Activated CD8-positive, alpha-beta T cell treated with anti-CD3 and anti-CD28 coated beads, Interleukin-2, amount 10 ng/mL, durations not matched to agents 7 days and 5 days (primary cell): ENCODE measurements around the gene RAB11B. TPM values are rescaled to one million over a fixed set of nuclear protein-coding genes. Genes with fewer than 3 reads are reported as not detected.
"Not testable (repeated sequence)": the region's sequence is repeated elsewhere in the genome, so short reads cannot be mapped to it uniquely, and the experiment has no call there.

Source experiments
- ATAC-seq: fragments of 150-1000 bp; cut with Tn5 transposase; one replicate; pipeline ENCODE4 v1.10.0; 2021; ENCODE audit warnings: moderate library complexity
- CTCF ChIA-PET: fragments of 350-600 bp; sonication (Branson Sonifier 250); formaldehyde crosslinking; loops from one replicate; lab custom pipeline; 2021; ENCODE audit warnings: antibody characterized with exemption; lab: Charles Lee
- POLR2A ChIA-PET: fragments of 350-600 bp; sonication (Branson Sonifier 250); formaldehyde crosslinking; loops from one replicate; lab custom pipeline; 2021; ENCODE audit warnings: antibody characterized with exemption; lab: Charles Lee
- DNase-seq: peaks from one replicate; pipeline ENCODE4 v3.0.0-alpha.2; 2020
- H3K27ac Mint-ChIP-seq: one replicate; pipeline ENCODE4 v1.8.0; 2021; ENCODE audit warnings: mild to moderate bottlenecking, mixed read lengths
- H3K27me3 Mint-ChIP-seq: one replicate; pipeline ENCODE4 v1.8.0; 2021; ENCODE audit warnings: low read depth, mixed read lengths
- H3K36me3 Mint-ChIP-seq: one replicate; pipeline ENCODE4 v1.8.0; 2021; ENCODE audit warnings: low read depth, mixed read lengths
- H3K4me1 Mint-ChIP-seq: one replicate; pipeline ENCODE4 v1.8.0; 2021; ENCODE audit warnings: low read depth, mixed read lengths
- H3K4me3 Mint-ChIP-seq: one replicate; pipeline ENCODE4 v1.8.0; 2021; ENCODE audit warnings: mild to moderate bottlenecking, mixed read lengths
- H3K9me3 Mint-ChIP-seq: one replicate; pipeline ENCODE4 v1.8.0; 2022; ENCODE audit warnings: mixed read lengths; ENCODE audit not compliant: insufficient read depth
- total RNA-seq, 2 experiments: library from RNA; stranded (reverse); gene quantifications; one replicate each; pipeline ENCODE4 v1.2.3, GENCODE V29; 2021

Gene RAB11B
- total RNA-seq: 10 to 100 TPM; 92.4 to 92.7 TPM

GRCh38 chr19:8389891-8390616, at the start of gene RAB11B:
RAB11B (plus strand) TSS chr19:8390360; CDS start chr19:8390417, 57 bp downstream.
- Mint-ChIP-seq H3K27me3 (no peaks in the 10 kb centered on the region), H3K4me1 (peaks cover 30% of the 10 kb centered on the region), H3K27ac (peak within 1 kb of the TSS; percentile 99), H3K36me3 (peaks cover 10% of the 10 kb centered on the region), H3K9me3 (no peaks in the 10 kb centered on the region), H3K4me3 (peak within 1 kb of the TSS; percentile 95)
- CTCF ChIA-PET: interaction anchor here (1.0 to 6.0 kb wide), 2 partner anchors 8 to 36 kb away, joined by 3 to 45 read pairs; no protein-coding TSS in a partner anchor
- peak; percentile 100 for DNase-seq
- peak; percentile 96 for ATAC-seq
- POLR2A ChIA-PET: interaction anchor here (0.9 to 1.2 kb wide), 3 partner anchors 9 to 13 kb away, joined by 3 read pairs; no protein-coding TSS in a partner anchor

DNA sequence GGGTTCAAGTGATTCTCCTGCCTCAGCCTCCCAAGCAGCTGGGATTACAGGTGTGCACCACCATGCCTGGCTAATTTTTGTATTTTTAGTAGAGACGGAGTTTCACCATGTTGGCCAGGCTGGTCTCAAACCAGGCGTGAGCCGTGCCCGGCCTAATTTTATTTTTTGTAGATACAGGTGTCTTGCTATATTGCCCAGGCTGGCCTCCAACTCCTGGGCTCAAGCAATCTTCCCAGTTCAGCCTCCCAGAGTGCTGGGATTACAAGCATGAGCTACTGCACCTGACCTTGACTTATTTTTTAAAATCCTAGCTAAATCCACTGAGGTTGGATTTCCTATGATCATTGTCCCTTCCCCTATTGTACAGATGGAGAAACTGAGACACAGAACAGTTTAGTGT, 48.7 kb upstream of the RAB11B start:
- Mint-ChIP-seq H3K4me1 (peaks cover 22% of the 10 kb centered on the region), H3K4me3 (peak overlapping the region; percentile 38), H3K27me3 (peaks cover 29% of the 10 kb centered on the region)
- not testable (repeated sequence) for H3K9me3 Mint-ChIP-seq, DNase-seq, H3K27ac Mint-ChIP-seq, H3K36me3 Mint-ChIP-seq, ATAC-seq
- ChIA-PET CTCF (interaction anchor here (0.8 to 5.8 kb wide), 4 partner anchors 13 to 110 kb away, joined by 3 to 46 read pairs (median 3); no protein-coding TSS in a partner anchor), POLR2A (interaction anchor here (1.2 to 2.0 kb wide), 2 partner anchors 9 to 20 kb away, joined by 3 to 13 read pairs; partner anchors contain the start of genes NDUFA7 and RPS28)

DNA sequence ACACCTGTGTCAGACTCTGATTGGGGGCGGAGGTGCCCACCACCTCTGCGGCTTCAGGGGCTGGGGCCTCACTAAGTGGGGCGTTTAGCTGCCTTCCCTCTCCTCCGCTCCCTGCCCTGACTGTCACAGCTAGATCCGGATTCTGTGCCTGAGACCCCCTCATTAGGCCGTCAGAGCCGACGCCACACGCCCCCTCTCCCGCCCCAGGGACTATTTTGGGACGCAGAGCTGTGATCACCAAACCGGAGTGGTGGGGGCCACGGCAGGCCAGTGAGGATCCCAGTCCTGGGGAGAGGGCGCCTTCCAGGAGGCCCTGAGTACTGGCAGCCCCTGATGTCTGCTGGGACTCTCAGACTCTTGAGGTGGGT, 47.9 kb upstream of the RAB11B start:
- Mint-ChIP-seq H3K4me1 (peaks cover 20% of the 10 kb centered on the region), H3K27ac (no peak overlapping the region)

DNA sequence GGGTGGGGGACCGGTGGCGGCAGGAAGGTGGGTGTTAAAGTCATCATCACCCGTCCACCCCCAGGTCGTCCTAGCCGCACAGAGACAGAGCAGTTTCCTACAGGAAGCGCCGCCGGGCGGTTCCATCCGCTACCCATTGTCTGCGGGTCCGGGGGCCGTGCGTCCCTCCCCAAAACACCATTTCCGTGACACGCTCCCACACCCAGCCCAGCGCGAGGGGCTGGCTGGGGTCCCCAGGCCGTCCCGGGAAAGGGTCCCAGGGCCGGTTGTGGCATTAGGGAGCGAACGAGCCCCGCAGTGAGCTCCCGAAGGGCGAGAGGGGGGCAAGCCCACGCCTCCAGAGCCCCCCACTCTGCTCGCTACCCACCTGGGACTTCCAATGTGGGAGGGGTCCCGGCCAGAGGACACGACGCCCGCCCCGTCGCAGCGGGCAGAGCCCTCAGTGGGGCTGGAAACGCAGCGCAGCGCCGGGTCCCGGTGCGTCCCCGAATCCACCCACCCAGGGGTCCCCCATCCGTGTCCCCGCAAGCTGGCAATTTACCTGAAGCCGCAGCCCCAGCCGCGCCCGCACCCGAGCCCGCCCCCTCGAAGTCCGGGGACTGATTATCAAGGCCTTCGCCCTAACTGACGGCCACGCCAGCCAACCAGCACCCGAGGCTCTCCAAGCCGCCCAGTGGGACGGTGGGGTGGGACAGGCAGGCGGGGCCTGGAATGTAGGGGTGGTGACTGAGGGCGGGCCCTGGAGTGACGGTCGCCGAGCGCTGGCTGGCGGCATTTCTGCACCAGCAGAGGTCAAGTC, 47.3 kb upstream of the RAB11B start, which contains the start of gene KANK3:
Gene KANK3, minus strand, starts transcription at position 579 of the 799 bp plus-strand sequence. CDS start 5,434 bp downstream, outside the sequence.
- ChIA-PET CTCF (interaction anchor here (1.0 to 5.8 kb wide), 3 partner anchors 8 to 11 kb away, joined by 3 to 46 read pairs (median 4); no protein-coding TSS in a partner anchor), POLR2A (interaction anchor here (0.6 to 2.0 kb wide), 3 partner anchors 8 to 129 kb away, joined by 3 to 13 read pairs (median 3); partner anchors contain the start of genes NDUFA7 and RPS28)
- H3K4me1 Mint-ChIP-seq: peaks cover 20% of the 10 kb centered on the region
- no peaks in the 10 kb centered on the region for H3K36me3 Mint-ChIP-seq
- H3K27me3 Mint-ChIP-seq: peaks cover 24% of the 10 kb centered on the region
- peak; percentile 96 for DNase-seq
- H3K27ac Mint-ChIP-seq: peak within 1 kb of the TSS; percentile 72
- H3K9me3 Mint-ChIP-seq: no peaks in the 10 kb centered on the region
- H3K4me3 Mint-ChIP-seq: peak within 1 kb of the TSS; percentile 77
- peak; percentile 100 for ATAC-seq

More for the DNA sequence above, 47.9 kb upstream of the RAB11B start:
- peak overlapping the region; percentile 77 for H3K4me3 Mint-ChIP-seq
- H3K36me3 Mint-ChIP-seq: no peaks in the 10 kb centered on the region
- ChIA-PET CTCF (interaction anchor here (1.0 to 5.8 kb wide), 2 partner anchors 12 to 44 kb away, joined by 3 to 46 read pairs; no protein-coding TSS in a partner anchor), POLR2A (interaction anchor here (0.9 to 2.0 kb wide), 2 partner anchors 8 to 21 kb away, joined by 3 to 13 read pairs; partner anchors contain the start of genes NDUFA7 and RPS28)
- peaks cover 28% of the 10 kb centered on the region for H3K27me3 Mint-ChIP-seq
- ATAC-seq (no peak), DNase-seq (no peak)
- H3K9me3 Mint-ChIP-seq: no peaks in the 10 kb centered on the region

- DNase-seq (no peak), ATAC-seq (no peak)
- POLR2A ChIA-PET: interaction anchor here (0.6 to 2.0 kb wide), 2 partner anchors 22 to 128 kb away, joined by 3 to 13 read pairs; partner anchors contain the start of genes NDUFA7 and RPS28
- no peaks in the 10 kb centered on the region for H3K9me3 Mint-ChIP-seq
- H3K36me3 Mint-ChIP-seq: no peaks in the 10 kb centered on the region
- H3K27ac Mint-ChIP-seq: peak overlapping the region; percentile 72
- peaks cover 19% of the 10 kb centered on the region for H3K27me3 Mint-ChIP-seq
- peaks cover 20% of the 10 kb centered on the region for H3K4me1 Mint-ChIP-seq
- peak overlapping the region; percentile 77 for H3K4me3 Mint-ChIP-seq
- CTCF ChIA-PET: interaction anchor here (1.0 to 5.8 kb wide), 3 partner anchors 8 to 11 kb away, joined by 3 to 46 read pairs (median 4); no protein-coding TSS in a partner anchor
Observed at GRCh38 chr19:8343483-8343844, 46.7 kb upstream of the RAB11B start.

GRCh38 chr19:8349629-8350372, 40.4 kb upstream of the RAB11B start:
- H3K9me3 Mint-ChIP-seq, DNase-seq, ATAC-seq, H3K4me1 Mint-ChIP-seq, H3K27ac Mint-ChIP-seq, H3K4me3 Mint-ChIP-seq, H3K36me3 Mint-ChIP-seq, CTCF ChIA-PET: not testable (repeated sequence)
- peaks cover 25% of the 10 kb centered on the region for H3K27me3 Mint-ChIP-seq
- POLR2A ChIA-PET: interaction anchor here (1.0 kb wide), 1 partner anchor 9 kb away, joined by 3 read pairs; no protein-coding TSS in a partner anchor

DNA sequence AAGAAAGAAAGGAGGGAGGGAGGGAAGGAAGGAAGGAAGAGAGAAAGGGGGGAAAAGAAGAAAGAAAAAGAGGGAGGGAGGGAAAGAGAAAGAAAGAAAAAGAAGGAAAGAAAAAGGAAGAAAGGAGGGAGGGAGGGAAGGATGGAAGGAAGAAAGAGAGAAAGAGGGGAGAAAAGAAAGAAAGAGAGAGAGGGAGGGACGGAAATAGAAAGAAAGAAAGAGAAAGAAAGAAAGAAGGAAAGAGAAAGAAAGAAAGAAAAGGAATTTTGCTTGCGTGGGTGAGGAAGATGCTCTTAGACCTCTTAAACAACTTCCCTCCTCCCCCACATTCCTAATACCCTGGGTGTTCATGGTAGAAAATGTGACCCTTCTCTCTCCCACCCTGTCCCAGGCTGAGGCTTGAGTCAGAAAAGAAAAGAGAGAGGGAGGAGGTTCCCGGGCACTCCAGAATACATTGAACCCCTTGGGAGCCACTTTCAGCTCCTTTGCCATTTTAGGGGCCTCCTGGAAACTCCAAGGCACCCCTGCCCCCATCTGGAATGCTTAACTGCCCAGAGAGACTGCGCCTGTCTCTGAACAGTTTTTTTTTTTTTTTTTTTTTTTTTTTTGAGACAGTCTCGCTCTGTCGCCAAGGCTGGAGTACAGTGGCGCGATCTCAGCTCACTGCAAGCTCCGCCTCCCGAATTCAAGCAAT, 37.9 kb upstream of the RAB11B start:
- ChIA-PET CTCF (interaction anchor here (1.0 to 4.6 kb wide), 12 partner anchors 10 to 228 kb away, joined by 5 to 46 read pairs (median 24); partner anchors contain the start of genes ANGPTL4, KANK3, MARCHF2 and MYO1F), POLR2A (interaction anchor here (1.1 kb wide), 1 partner anchor 17 kb away, joined by 3 read pairs; no protein-coding TSS in a partner anchor)
- Mint-ChIP-seq H3K27me3 (peaks cover 19% of the 10 kb centered on the region), H3K4me1 (peaks cover 9% of the 10 kb centered on the region), H3K4me3 (no peak overlapping the region), H3K36me3 (no peaks in the 10 kb centered on the region), H3K9me3 (no peaks in the 10 kb centered on the region), H3K27ac (no peak overlapping the region)
- ATAC-seq (no peak), DNase-seq (no peak)

GRCh38 chr19:8352845-8353244, 37.3 kb upstream of the RAB11B start:
- not testable (repeated sequence) for H3K27ac Mint-ChIP-seq, H3K4me1 Mint-ChIP-seq, ATAC-seq, DNase-seq, H3K4me3 Mint-ChIP-seq, H3K36me3 Mint-ChIP-seq, H3K9me3 Mint-ChIP-seq
- ChIA-PET POLR2A (interaction anchor here (0.6 kb wide), 1 partner anchor 60 kb away, joined by 3 read pairs; the partner anchor contains the start of gene MARCHF2), CTCF (interaction anchor here (1.0 to 4.6 kb wide), 24 partner anchors 10 to 289 kb away, joined by 3 to 46 read pairs (median 8); partner anchors contain the start of genes ANGPTL4, KANK3, MARCHF2 and MYO1F)
- H3K27me3 Mint-ChIP-seq: peaks cover 19% of the 10 kb centered on the region

- no peaks in the 10 kb centered on the region for H3K36me3 Mint-ChIP-seq
- ChIA-PET CTCF (interaction anchor here (0.7 to 4.6 kb wide), 12 partner anchors 8 to 224 kb away, joined by 3 to 46 read pairs (median 24); partner anchors contain the start of genes ANGPTL4, KANK3, MYO1F and RAB11B), POLR2A (interaction anchor here (0.6 kb wide), 2 partner anchors 31 to 412 kb away, joined by 3 to 4 read pairs; no protein-coding TSS in a partner anchor)
- peaks cover 7% of the 10 kb centered on the region for H3K27me3 Mint-ChIP-seq
- H3K4me3 Mint-ChIP-seq: no peak overlapping the region
- DNase-seq (no peak), ATAC-seq (no peak)
- H3K9me3 Mint-ChIP-seq: no peaks in the 10 kb centered on the region
- no peak overlapping the region for H3K27ac Mint-ChIP-seq
- H3K4me1 Mint-ChIP-seq: peaks cover 9% of the 10 kb centered on the region
Observed at GRCh38 chr19:8355631-8356402, 34.3 kb upstream of the RAB11B start.
